Liver (tissue), 9 donors: ENCODE results near the gene RASAL2. TPM values are rescaled to one million over a fixed set of nuclear protein-coding genes. Genes with fewer than 3 reads are reported as not detected.
"Not testable (repeated sequence)": the region's sequence is repeated elsewhere in the genome, so short reads cannot be mapped to it uniquely, and the experiment has no call there.

Source experiments
- DNase-seq: peaks from one replicate; pipeline ENCODE4 v3.0.0-alpha.2; 2017; ENCODE audit warnings: low spot score
- H3K27ac ChIP-seq, 2 donors: one replicate each; pipeline ENCODE4 v1.7.0; 2013; ENCODE audit warnings: inconsistent platforms in 2 of 2, low read length in 2 of 2, control low read depth in 1 of 2, low read depth in 1 of 2, mild to moderate bottlenecking in 1 of 2
- H3K27me3 ChIP-seq, 4 donors: one replicate each; pipeline versions ENCODE4 v1.6.1 to v1.7.0; 2013; ENCODE audit warnings: low read length in 3 of 4, inconsistent platforms in 1 of 4, mild to moderate bottlenecking in 1 of 4, moderate library complexity in 1 of 4; ENCODE audit not compliant: control insufficient read depth in 4 of 4, insufficient read depth in 4 of 4
- H3K36me3 ChIP-seq, 4 donors: one replicate each; pipeline versions ENCODE4 v1.6.1 to v1.7.0; 2013; ENCODE audit warnings: low read length in 3 of 4, mild to moderate bottlenecking in 3 of 4, low read depth in 1 of 4, moderate library complexity in 1 of 4; ENCODE audit not compliant: control insufficient read depth in 4 of 4, insufficient read depth in 3 of 4
- H3K4me1 ChIP-seq, 4 donors: one replicate each; pipeline versions ENCODE4 v1.6.1 to v1.7.0; 2013; ENCODE audit warnings: low read length in 3 of 4, mild to moderate bottlenecking in 3 of 4, moderate library complexity in 1 of 4; ENCODE audit not compliant: control insufficient read depth in 4 of 4, insufficient read depth in 4 of 4
- H3K4me3 ChIP-seq, 3 donors: one replicate each; pipeline versions ENCODE4 v1.6.1 to v1.7.0; 2013; ENCODE audit warnings: low read length in 3 of 3, control low read depth in 1 of 3, low read depth in 1 of 3, mild to moderate bottlenecking in 1 of 3
- H3K9ac ChIP-seq, 2 donors: one replicate each; pipeline ENCODE4 v1.7.0; 2013; ENCODE audit warnings: low read length in 2 of 2, mild to moderate bottlenecking in 2 of 2, moderate library complexity in 2 of 2, control low read depth in 1 of 2, low read depth in 1 of 2
- H3K9me3 ChIP-seq, 4 donors: one replicate each; pipeline versions ENCODE4 v1.6.1 to v1.7.0; 2013; ENCODE audit warnings: low read length in 3 of 4; ENCODE audit not compliant: control insufficient read depth in 4 of 4
- EGR1 ChIP-seq, 2 donors: IDR thresholded peaks; 2 replicates each; pipeline ENCODE4 v1.6.1; 2016 to 2018; ENCODE audit warnings: antibody characterized with exemption in 2 of 2, low read depth in 2 of 2
- FOXA1 ChIP-seq: IDR thresholded peaks from 2 replicates; pipeline ENCODE4 v1.6.1; 2016; ENCODE audit warnings: antibody characterized with exemption
- FOXA2 ChIP-seq: IDR thresholded peaks from 2 replicates; pipeline ENCODE4 v1.6.1; 2016; ENCODE audit warnings: antibody characterized with exemption
- GABPA ChIP-seq, 2 donors: IDR thresholded peaks in 1 of 2; conservative IDR thresholded peaks in 1 of 2; 2 replicates each; pipeline ENCODE4 v1.6.1; 2016; ENCODE audit warnings: antibody characterized with exemption in 2 of 2, mild to moderate bottlenecking in 1 of 2, moderate library complexity in 1 of 2
- NR2F2 ChIP-seq: IDR thresholded peaks from 2 replicates; pipeline ENCODE4 v1.6.1; 2016; ENCODE audit warnings: antibody characterized with exemption
- RAD21 ChIP-seq, 2 donors: IDR thresholded peaks; 2 replicates each; pipeline ENCODE4 v1.6.1; 2016; ENCODE audit warnings: antibody characterized with exemption in 2 of 2, mild to moderate bottlenecking in 2 of 2
- RXRA ChIP-seq, 2 donors: IDR thresholded peaks; 2 replicates each; pipeline ENCODE4 v1.6.1; 2017 to 2018; ENCODE audit warnings: antibody characterized with exemption in 2 of 2, mild to moderate bottlenecking in 1 of 2
- TAF1 ChIP-seq: conservative IDR thresholded peaks from 2 replicates; pipeline ENCODE4 v1.6.1; 2016; ENCODE audit warnings: antibody characterized with exemption, mild to moderate bottlenecking
- YY1 ChIP-seq: IDR thresholded peaks from 2 replicates; pipeline ENCODE4 v1.6.1; 2016; ENCODE audit warnings: antibody characterized with exemption, mild to moderate bottlenecking
- WGBS: extraction: QIAGEN DNeasy Blood & Tissue Kit; methylation state at CpG from one replicate; pipeline ENCODE4 v1.1.7; 2013; 5-methylcytosine and 5-hydroxymethylcytosine counted together
- polyA plus RNA-seq, 2 donors: library from polyadenylated mRNA; stranded (reverse) in 1 of 2; unstranded in 1 of 2; fragments of 200-250 nt in 1 of 2; fragments of >200 nt in 1 of 2; fragmentation: Nextera tagmentation in 1 of 2; extraction: Ambion mirVana in 1 of 2; gene quantifications; one replicate each; pipeline versions ENCODE4 v1.2.1 to v1.2.3, GENCODE V29; 2013 to 2015
- total RNA-seq, 2 donors: library from RNA; depleted of rRNA; stranded (reverse); fragments of >200 nt; gene quantifications; one replicate each; pipeline ENCODE4 v1.2.3, GENCODE V29; 2014
- TF ChIP-seq, protein P1 (sequence below): fragments of 150-350 bp; IDR thresholded peaks from 2 replicates; pipeline ENCODE4 v1.5.1; 2017; ENCODE audit warnings: improper control_type of control experiment, low read depth, low read length; ENCODE audit not compliant: missing input control
- TF ChIP-seq, protein P2 (sequence below): IDR thresholded peaks from 2 replicates; pipeline ENCODE4 v1.6.1; 2016; ENCODE audit warnings: antibody characterized with exemption
- donor health status: healthy.
- donor health status: healthy.
- donor health status: healthy.
- donor health status: healthy.
- donor health status: healthy.

RASAL2 gene
- total and polyA plus RNA-seq, 4 donors: 1.8 to 8.1 (median 4.1) TPM

DNA sequence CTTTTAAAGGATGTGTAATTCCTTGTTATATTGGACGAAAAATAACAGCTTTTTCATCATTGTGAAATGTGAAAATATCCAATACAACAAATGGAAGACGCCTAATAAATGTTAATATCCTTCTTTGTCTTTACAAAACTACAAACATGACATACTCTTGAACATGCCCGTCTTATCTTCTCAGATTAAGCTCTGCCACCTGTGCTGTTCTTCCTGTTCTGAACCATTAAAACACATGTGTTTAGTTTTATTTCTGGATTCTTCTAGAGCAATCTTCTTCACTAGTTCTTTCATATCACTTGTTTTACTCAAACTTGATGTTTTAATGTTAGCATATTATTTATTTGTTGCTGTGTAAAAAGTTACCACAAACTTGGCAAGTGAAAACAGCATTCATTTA lies 255.9 kb downstream of the RASAL2 start:
- TF ChIP-seq GABPA (IDR thresholded peaks at IDR 0.05 in 1 of 2, conservative IDR thresholded peaks at IDR 0.05 in 1 of 2): no peak
- no peak for TF ChIP-seq EGR1 (IDR thresholded peaks at IDR 0.05; ENCODE audit: low read depth in 2 of 2)
- TF ChIP-seq NR2F2: no peak
- no peak for TF ChIP-seq RAD21 (IDR thresholded peaks at IDR 0.05)
- no peak for TF ChIP-seq FOXA1
- no peak for TF ChIP-seq RXRA (IDR thresholded peaks at IDR 0.05)
- TF ChIP-seq FOXA2: no peak

DNA sequence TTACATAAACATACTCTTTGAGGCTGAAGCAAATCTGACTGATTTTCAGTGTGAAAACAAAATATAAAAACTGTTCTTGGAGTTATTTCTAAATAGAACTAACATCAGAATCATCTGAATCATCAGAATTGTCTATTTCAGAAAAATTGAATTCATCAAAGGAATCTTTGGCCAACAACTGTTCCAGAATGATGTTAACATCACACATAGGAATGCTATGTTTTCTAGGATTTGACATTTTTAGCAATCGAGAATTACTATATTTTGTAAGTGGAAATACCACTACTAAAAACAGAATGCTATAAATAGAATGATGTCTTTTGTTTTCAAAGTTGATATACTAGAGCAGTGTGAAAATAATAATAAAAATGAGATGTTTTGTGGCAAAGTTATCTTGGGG lies 258.0 kb downstream of the RASAL2 start:
- 85% methylated on average over 1 of the region's 1 CpG for WGBS
- not testable (repeated sequence) for H3K4me1 ChIP-seq, H3K36me3 ChIP-seq, H3K27ac ChIP-seq, H3K4me3 ChIP-seq, DNase-seq, H3K9me3 ChIP-seq, H3K27me3 ChIP-seq, H3K9ac ChIP-seq

More for the DNA sequence above, 255.9 kb downstream of the RASAL2 start:
- no peak for DNase-seq
- no peak overlapping the region for H3K27ac ChIP-seq
- H3K9me3 ChIP-seq: no peaks in the 10 kb centered on the region
- H3K4me1 ChIP-seq: peaks cover 0 to 12% (median 2%) of the 10 kb centered on the region in 4 donors
- H3K9ac ChIP-seq: no peak overlapping the region
- no peaks in the 10 kb centered on the region for H3K27me3 ChIP-seq
- no peaks in the 10 kb centered on the region for H3K36me3 ChIP-seq
- no peak overlapping the region for H3K4me3 ChIP-seq
- 73% methylated on average over 3 of the region's 3 CpGs for WGBS

DNA sequence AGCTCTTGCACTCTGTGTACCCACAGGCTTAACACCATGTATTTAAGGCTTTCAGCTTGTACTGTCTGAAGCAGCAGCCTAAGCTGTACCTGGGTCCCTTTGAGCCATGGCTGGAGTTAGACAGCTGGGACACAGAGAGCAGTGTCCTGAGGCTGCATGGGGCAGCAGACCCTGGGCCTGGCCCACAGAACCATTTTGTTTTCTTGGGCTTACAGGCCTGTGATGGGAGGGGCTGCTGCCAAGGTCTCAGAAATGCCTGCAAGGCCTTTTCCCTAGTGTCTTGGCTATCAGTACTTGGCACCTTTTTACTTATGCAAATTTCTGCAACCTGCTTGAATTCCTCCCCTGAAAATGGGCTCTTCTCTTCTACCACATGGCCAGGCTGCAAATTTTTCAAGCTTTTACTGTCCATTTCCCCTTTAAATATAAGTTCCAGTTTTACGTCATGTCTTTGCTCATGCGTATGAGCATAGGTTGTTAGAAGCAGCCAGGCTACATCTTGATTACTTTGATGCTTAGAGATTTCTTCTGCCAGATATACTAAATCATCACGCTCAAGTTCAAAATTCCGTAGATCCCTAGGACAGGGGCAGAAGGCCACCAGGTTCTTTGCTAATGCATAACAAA lies 259.0 kb downstream of the RASAL2 start:
- DNase-seq: no peak
- H3K27me3 ChIP-seq: no peaks in the 10 kb centered on the region
- TF ChIP-seq FOXA2 (no peak), YY1 (no peak), TAF1 (no peak), EGR1 (IDR thresholded peaks at IDR 0.05; ENCODE audit: low read depth in 2 of 2) (no peak)
- TF ChIP-seq, protein P1, sequence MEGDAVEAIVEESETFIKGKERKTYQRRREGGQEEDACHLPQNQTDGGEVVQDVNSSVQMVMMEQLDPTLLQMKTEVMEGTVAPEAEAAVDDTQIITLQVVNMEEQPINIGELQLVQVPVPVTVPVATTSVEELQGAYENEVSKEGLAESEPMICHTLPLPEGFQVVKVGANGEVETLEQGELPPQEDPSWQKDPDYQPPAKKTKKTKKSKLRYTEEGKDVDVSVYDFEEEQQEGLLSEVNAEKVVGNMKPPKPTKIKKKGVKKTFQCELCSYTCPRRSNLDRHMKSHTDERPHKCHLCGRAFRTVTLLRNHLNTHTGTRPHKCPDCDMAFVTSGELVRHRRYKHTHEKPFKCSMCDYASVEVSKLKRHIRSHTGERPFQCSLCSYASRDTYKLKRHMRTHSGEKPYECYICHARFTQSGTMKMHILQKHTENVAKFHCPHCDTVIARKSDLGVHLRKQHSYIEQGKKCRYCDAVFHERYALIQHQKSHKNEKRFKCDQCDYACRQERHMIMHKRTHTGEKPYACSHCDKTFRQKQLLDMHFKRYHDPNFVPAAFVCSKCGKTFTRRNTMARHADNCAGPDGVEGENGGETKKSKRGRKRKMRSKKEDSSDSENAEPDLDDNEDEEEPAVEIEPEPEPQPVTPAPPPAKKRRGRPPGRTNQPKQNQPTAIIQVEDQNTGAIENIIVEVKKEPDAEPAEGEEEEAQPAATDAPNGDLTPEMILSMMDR: no peak
- TF ChIP-seq, protein P2, sequence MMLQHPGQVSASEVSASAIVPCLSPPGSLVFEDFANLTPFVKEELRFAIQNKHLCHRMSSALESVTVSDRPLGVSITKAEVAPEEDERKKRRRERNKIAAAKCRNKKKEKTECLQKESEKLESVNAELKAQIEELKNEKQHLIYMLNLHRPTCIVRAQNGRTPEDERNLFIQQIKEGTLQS: no peak
- H3K27ac ChIP-seq: no peak overlapping the region
- no peak overlapping the region for H3K9ac ChIP-seq
- peaks cover 0 to 3% (median 0%) of the 10 kb centered on the region in 4 donors for H3K4me1 ChIP-seq
- 97% methylated on average over 4 of the region's 4 CpGs for WGBS
- H3K9me3 ChIP-seq: no peaks in the 10 kb centered on the region
- no peaks in the 10 kb centered on the region for H3K36me3 ChIP-seq
- no peak overlapping the region for H3K4me3 ChIP-seq

DNA sequence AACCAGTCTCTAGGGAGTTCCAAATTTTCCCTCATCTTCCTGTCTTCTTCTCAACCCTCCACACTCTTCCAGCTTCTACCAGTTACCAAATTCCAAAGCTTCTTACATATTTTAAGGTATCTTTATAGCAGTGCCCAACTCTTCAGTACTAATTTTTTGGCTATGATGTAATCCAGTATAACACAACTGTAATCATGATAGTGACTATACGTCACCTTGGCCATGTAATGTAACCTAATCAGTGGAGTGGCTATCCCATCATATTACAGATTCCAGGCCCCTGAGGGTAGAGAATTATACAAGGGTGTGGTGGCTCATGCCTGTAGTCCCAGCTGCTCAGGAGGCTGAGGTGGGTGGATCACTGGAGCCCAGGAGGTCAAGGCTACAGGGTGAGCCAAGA lies 259.6 kb downstream of the RASAL2 start:
- TF ChIP-seq TAF1 (no peak), GABPA (IDR thresholded peaks at IDR 0.05 in 1 of 2, conservative IDR thresholded peaks at IDR 0.05 in 1 of 2) (no peak), FOXA1 (no peak)
- Histone ChIP-seq H3K9me3 (no peaks in the 10 kb centered on the region), H3K9ac (no peak overlapping the region), H3K4me3 (no peak overlapping the region), H3K27ac (no peak overlapping the region), H3K27me3 (no peaks in the 10 kb centered on the region), H3K36me3 (no peaks in the 10 kb centered on the region), H3K4me1 (peaks cover 0 to 3% (median 0%) of the 10 kb centered on the region in 4 donors)
- DNase-seq: no peak
- WGBS: 97% methylated on average over 1 of the region's 1 CpG
